Nephron (organoid): ENCODE measurements around the gene DENND4B.

ENCODE experiments used
- H3K27ac Mint-ChIP-seq, 3 experiments: 2 replicates each; pipeline ENCODE4 v1.8.0; 2020; ENCODE audit warnings: mixed read lengths in 3 of 3, mild to moderate bottlenecking in 2 of 3, moderate library complexity in 1 of 3
- H3K27me3 Mint-ChIP-seq: 2 replicates; pipeline ENCODE4 v1.8.0; 2021; ENCODE audit warnings: low read depth, mild to moderate bottlenecking, moderate library complexity, mixed read lengths
- H3K36me3 Mint-ChIP-seq: 2 replicates; pipeline ENCODE4 v1.8.0; 2020; ENCODE audit warnings: low read depth, mixed read lengths
- H3K4me1 Mint-ChIP-seq: 2 replicates; pipeline ENCODE4 v1.8.0; 2020; ENCODE audit warnings: mixed read lengths
- H3K4me3 Mint-ChIP-seq, 3 experiments: 2 replicates each; pipeline ENCODE4 v1.8.0; 2020; ENCODE audit warnings: mild to moderate bottlenecking in 3 of 3, mixed read lengths in 3 of 3, moderate library complexity in 2 of 3
- H3K9me3 Mint-ChIP-seq: 2 replicates; pipeline ENCODE4 v1.8.0; 2020; ENCODE audit warnings: mixed read lengths
- CTCF ChIP-seq, 3 experiments: fragments of 200-600 bp; sonication (generic); IDR thresholded peaks; one replicate each; pipeline ENCODE4 v1.5.0; 2021; ENCODE audit warnings: antibody characterized with exemption in 3 of 3; ENCODE audit not compliant: unreplicated experiment in 3 of 3

DENND4B gene

GRCh38 chr1:153954826-153955225 is 8.3 kb upstream of the DENND4B start:
- Mint-ChIP-seq H3K9me3 (no peaks in the 10 kb centered on the region), H3K4me1 (peaks cover 20% of the 10 kb centered on the region), H3K4me3 (peak overlapping the region in 1 of 3 experiments; percentile 62), H3K27ac (no peak overlapping the region), H3K36me3 (peaks cover 38% of the 10 kb centered on the region), H3K27me3 (no peaks in the 10 kb centered on the region)
- TF ChIP-seq CTCF (IDR thresholded peaks at IDR 0.05; ENCODE audit: unreplicated experiment in 3 of 3) = no peak

- Mint-ChIP-seq H3K4me1 (peaks cover 20% of the 10 kb centered on the region), H3K4me3 (peak overlapping the region; percentile 33 to 62 (median 41)), H3K9me3 (no peaks in the 10 kb centered on the region), H3K27me3 (no peaks in the 10 kb centered on the region), H3K27ac (peak overlapping the region in 1 of 3 experiments; percentile 14), H3K36me3 (peaks cover 34% of the 10 kb centered on the region)
- no peak for TF ChIP-seq CTCF (IDR thresholded peaks at IDR 0.05; ENCODE audit: unreplicated experiment in 3 of 3)
These were observed 7.4 kb upstream of the DENND4B start for GRCh38 chr1:153953859-153954365.

- H3K4me3 Mint-ChIP-seq = no peak overlapping the region
- H3K4me1 Mint-ChIP-seq = peaks cover 10% of the 10 kb centered on the region
- no peaks in the 10 kb centered on the region for H3K27me3 Mint-ChIP-seq
- H3K9me3 Mint-ChIP-seq = no peaks in the 10 kb centered on the region
- no peak for TF ChIP-seq CTCF (IDR thresholded peaks at IDR 0.05; ENCODE audit: unreplicated experiment in 3 of 3)
- H3K27ac Mint-ChIP-seq = no peak overlapping the region
- H3K36me3 Mint-ChIP-seq = peaks cover 41% of the 10 kb centered on the region
These were observed 5.3 kb upstream of the DENND4B start for GRCh38 chr1:153951801-153952200.

- Mint-ChIP-seq H3K27me3 (no peaks in the 10 kb centered on the region), H3K9me3 (no peaks in the 10 kb centered on the region), H3K4me3 (no peak overlapping the region), H3K36me3 (peaks cover 41% of the 10 kb centered on the region), H3K27ac (no peak overlapping the region), H3K4me1 (peaks cover 6% of the 10 kb centered on the region)
- TF ChIP-seq CTCF (IDR thresholded peaks at IDR 0.05; ENCODE audit: unreplicated experiment in 3 of 3) = no peak
These were observed 4.7 kb upstream of the DENND4B start for GRCh38 chr1:153951183-153951582.

- H3K4me3 Mint-ChIP-seq = peak overlapping the region; percentile 89 to 97 (median 91)
- H3K4me1 Mint-ChIP-seq = peaks cover 10% of the 10 kb centered on the region
These were observed 510 bp downstream of the DENND4B start for GRCh38 chr1:153945795-153946621.

More at GRCh38 chr1:153945795-153946621, 510 bp downstream of the DENND4B start:
- Mint-ChIP-seq H3K27ac (peak overlapping the region in 1 of 3 experiments; percentile 91), H3K27me3 (no peaks in the 10 kb centered on the region), H3K36me3 (peaks cover 18% of the 10 kb centered on the region), H3K9me3 (no peaks in the 10 kb centered on the region)
- TF ChIP-seq CTCF (IDR thresholded peaks at IDR 0.05; ENCODE audit: unreplicated experiment in 3 of 3) = no peak
